Activated T-cell treated with anti-CD3 and anti-CD28 coated beads for 4 hours (primary cell): Measurements from ENCODE around the gene NKIRAS2.

Source experiments
- DNase-seq: peaks from one replicate; pipeline ENCODE4 v3.0.0-alpha.2; 2020

Gene NKIRAS2

GRCh38 chr17:42027961-42028790, 8.3 kb downstream of the NKIRAS2 start:
- DNase-seq: no peak

- no peak for DNase-seq
Observed at GRCh38 chr17:42028791-42029127, 8.9 kb downstream of the NKIRAS2 start.

GRCh38 chr17:42031584-42031983, 11.7 kb downstream of the NKIRAS2 start:
- DNase-seq: no peak

- DNase-seq: no peak
Observed at GRCh38 chr17:42034059-42034458, 14.2 kb downstream of the NKIRAS2 start.

GRCh38 chr17:42038221-42038973, 18.5 kb downstream of the NKIRAS2 start:
- DNase-seq: no peak

- no peak for DNase-seq
Observed at GRCh38 chr17:42039794-42040763, 20.2 kb downstream of the NKIRAS2 start.

- DNase-seq: no peak
Observed at GRCh38 chr17:42040818-42041217, 20.9 kb downstream of the NKIRAS2 start.

- no peak for DNase-seq
Observed at GRCh38 chr17:42041619-42042018, 21.7 kb downstream of the NKIRAS2 start.

GRCh38 chr17:42042598-42043319, 22.9 kb downstream of the NKIRAS2 start:
- no peak for DNase-seq

GRCh38 chr17:42045719-42046118, 25.8 kb downstream of the NKIRAS2 start:
- no peak for DNase-seq

- no peak for DNase-seq
Observed at GRCh38 chr17:42047343-42047742, 27.5 kb downstream of the NKIRAS2 start.

GRCh38 chr17:42049834-42050392, 30.0 kb downstream of the NKIRAS2 start:
- DNase-seq: no peak

- peak; percentile 8 for DNase-seq
Observed at GRCh38 chr17:42050393-42051012, 30.6 kb downstream of the NKIRAS2 start, which contains the start of gene C17orf113. C17orf113 (minus strand) TSS chr17:42050601; CDS start chr17:42043376, 7,225 bp downstream.

- DNase-seq: no peak
Observed at GRCh38 chr17:42051013-42051400, 31.1 kb downstream of the NKIRAS2 start.

GRCh38 chr17:42051645-42052044, 31.8 kb downstream of the NKIRAS2 start:
- no peak for DNase-seq

- no peak for DNase-seq
Observed at GRCh38 chr17:42052346-42052877, 32.5 kb downstream of the NKIRAS2 start.

- DNase-seq: no peak
Observed at GRCh38 chr17:42053731-42054500, 34.0 kb downstream of the NKIRAS2 start.

GRCh38 chr17:42055027-42055426, 35.1 kb downstream of the NKIRAS2 start:
- no peak for DNase-seq

- no peak for DNase-seq
Observed at GRCh38 chr17:42055496-42055895, 35.6 kb downstream of the NKIRAS2 start.

GRCh38 chr17:42056635-42057034, 36.7 kb downstream of the NKIRAS2 start:
- DNase-seq: no peak
